NCI-H2107 treated with DMSO at 0.1 percent for 48 hours (cell line): Measurements from ENCODE around the gene SCMH1.
"Not testable (repeated sequence)": the region's sequence is repeated elsewhere in the genome, so short reads cannot be mapped to it uniquely, and the experiment has no call there.

Source experiments
- DNase-seq: peaks from one replicate; lab custom pipeline; 2025; ENCODE audit not compliant: unreplicated experiment; lab: John Stamatoyannopoulos, UW

The SCMH1 gene

GRCh38 chr1:41215623-41216022, 26.5 kb downstream of the SCMH1 start:
- DNase-seq = no peak

- no peak for DNase-seq
These were observed 28.8 kb downstream of the SCMH1 start for GRCh38 chr1:41213341-41213740.

- not testable (repeated sequence) for DNase-seq
These were observed 30.5 kb downstream of the SCMH1 start for GRCh38 chr1:41211608-41212007.

GRCh38 chr1:41207053-41207452, 35.1 kb downstream of the SCMH1 start:
- not testable (repeated sequence) for DNase-seq

- DNase-seq = no peak
These were observed 41.4 kb downstream of the SCMH1 start for GRCh38 chr1:41200728-41201127.

- DNase-seq = no peak
These were observed 42.7 kb downstream of the SCMH1 start for GRCh38 chr1:41199375-41199774.

GRCh38 chr1:41192456-41193178, 49.5 kb downstream of the SCMH1 start:
- DNase-seq = no peak

GRCh38 chr1:41184446-41184845, 57.7 kb downstream of the SCMH1 start:
- no peak for DNase-seq

- DNase-seq = not testable (repeated sequence)
These were observed 63.9 kb downstream of the SCMH1 start for GRCh38 chr1:41178230-41178629.

- no peak for DNase-seq
These were observed 66.6 kb downstream of the SCMH1 start for GRCh38 chr1:41175546-41175945.

- DNase-seq = no peak
These were observed 67.9 kb downstream of the SCMH1 start for GRCh38 chr1:41174170-41174569.

GRCh38 chr1:41173651-41174050, 68.5 kb downstream of the SCMH1 start:
- no peak for DNase-seq

GRCh38 chr1:41171266-41171874, 70.7 kb downstream of the SCMH1 start:
- no peak for DNase-seq

GRCh38 chr1:41169799-41170180, 72.3 kb downstream of the SCMH1 start:
- DNase-seq = no peak

GRCh38 chr1:41169066-41169798, 72.9 kb downstream of the SCMH1 start:
- no peak for DNase-seq

- no peak for DNase-seq
These were observed 74.4 kb downstream of the SCMH1 start for GRCh38 chr1:41167667-41168066.

- DNase-seq = no peak
These were observed 77.4 kb downstream of the SCMH1 start for GRCh38 chr1:41164727-41165126.

- no peak for DNase-seq
These were observed 79.7 kb downstream of the SCMH1 start for GRCh38 chr1:41162441-41162840.

GRCh38 chr1:41161846-41162245, 80.3 kb downstream of the SCMH1 start:
- no peak for DNase-seq

GRCh38 chr1:41160498-41161110, 81.5 kb downstream of the SCMH1 start:
- DNase-seq = no peak

- DNase-seq = no peak
These were observed 83.1 kb downstream of the SCMH1 start for GRCh38 chr1:41158966-41159365.
